Fibroblast of skin of scalp (primary cell): Measurements from ENCODE around the gene SLIT3.

Experiments
- DNase-seq: peaks from one replicate; pipeline ENCODE4 v3.0.0-alpha.2; 2013

Gene SLIT3

DNA sequence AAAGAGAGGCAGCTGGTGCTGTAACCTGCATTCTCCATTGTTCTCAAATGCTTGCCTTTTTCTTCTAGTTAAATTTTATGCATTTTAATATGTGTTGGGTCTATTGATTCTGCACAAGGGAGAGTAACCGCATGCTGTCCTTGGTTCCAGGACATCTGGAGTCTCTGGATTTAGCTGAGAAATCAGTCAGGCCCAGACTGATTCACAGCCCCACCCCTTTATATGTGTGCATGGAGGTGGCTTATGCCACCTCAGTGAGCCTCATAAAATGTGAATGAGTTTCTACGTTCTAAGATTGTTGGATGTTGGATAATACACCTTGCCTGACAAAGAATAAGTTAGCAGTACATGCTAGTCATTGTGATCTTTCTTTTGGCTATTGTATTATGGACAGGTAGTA lies 611.7 kb downstream of the SLIT3 start:
- no peak for DNase-seq

DNA sequence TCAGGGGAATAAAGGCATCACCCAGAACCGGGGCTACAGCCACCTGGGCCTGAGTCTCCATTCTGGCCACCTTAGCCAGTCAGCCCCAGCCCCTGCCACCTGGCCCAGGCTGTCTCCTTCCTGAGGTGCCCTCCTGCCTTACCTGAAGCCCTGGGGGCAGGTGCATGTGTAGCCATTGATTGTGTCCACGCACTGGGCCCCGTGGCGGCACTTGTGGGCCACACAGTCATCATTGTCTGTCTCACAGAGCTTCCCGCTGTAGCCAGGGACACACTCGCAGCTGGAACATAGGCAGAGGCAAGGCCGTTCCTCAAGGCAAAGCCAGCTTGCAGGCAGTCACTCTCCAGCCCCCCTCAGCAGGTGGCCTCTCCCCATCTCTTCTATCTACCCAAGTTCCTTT lies 614.1 kb downstream of the SLIT3 start:
- DNase-seq: no peak

DNA sequence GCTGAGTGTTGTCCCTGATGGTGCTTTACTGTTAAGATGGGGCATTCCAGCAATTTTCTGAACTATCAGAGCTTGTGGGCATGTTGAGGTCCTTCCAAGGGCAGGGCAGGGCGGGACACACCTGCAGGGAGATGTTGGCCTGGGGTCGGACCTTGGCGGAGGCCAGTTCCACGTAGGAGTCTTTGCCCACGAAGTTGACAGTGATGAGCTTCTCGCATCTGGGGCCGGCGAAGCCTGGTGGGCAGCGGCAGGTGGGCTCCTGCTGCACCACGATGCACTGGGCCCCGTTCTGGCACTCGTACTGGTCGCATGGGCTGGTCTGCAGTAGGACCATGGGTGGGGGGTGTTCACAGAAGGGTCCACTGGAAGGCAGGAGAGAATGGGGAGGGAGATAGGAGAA lies 615.4 kb downstream of the SLIT3 start:
- DNase-seq: no peak

DNA sequence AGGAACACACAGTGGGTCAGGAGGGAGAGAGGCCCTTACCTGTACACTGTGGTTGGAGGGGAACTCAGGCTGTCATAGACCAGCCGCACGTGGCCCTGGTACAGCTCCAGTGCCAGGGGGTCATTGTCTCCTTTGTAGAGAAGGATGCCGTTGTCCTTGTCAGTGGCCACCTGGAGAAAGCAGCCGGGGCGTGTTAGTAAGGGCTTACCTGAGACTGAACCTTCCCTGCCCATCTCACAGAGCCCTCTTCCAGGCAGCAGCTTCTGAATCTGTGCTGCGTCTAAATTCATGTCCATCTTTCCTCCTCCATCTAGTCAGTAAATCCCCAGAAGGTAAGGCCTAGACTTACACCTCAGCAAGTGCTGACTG lies 617.0 kb downstream of the SLIT3 start:
- no peak for DNase-seq

DNA sequence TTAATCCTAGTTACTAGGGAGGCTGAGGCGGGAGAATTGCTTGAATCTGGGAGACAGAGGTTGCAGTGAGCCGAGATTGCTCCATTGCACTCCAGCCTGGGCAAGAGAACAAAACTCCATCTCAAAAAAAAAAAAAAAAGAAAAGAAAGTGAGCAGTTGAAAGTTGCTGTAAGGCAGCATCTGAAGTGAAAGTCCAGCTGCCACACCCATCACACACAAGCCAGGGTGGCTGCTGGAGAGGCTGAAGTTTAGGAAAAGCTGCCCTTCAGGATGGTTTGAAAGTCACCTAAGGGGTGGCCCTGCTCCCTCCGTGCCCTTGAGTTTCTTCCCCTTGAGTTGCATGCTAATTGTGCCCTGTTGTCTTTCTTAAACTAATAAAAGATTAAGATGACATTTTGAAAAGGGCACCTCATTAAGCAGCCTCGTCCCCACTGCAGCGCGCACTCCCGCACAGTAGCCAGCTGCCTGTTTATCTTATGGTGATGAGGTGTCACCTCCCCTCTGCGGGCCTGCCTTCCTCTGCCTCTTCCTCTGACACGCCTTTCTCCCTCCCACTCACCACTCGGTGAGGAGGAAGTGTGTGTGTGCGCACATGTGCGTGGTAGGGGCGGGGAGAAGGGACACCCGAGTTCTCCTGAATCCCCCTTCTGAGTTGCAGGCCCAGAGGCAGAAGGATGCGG lies 617.6 kb downstream of the SLIT3 start:
- no peak for DNase-seq

DNA sequence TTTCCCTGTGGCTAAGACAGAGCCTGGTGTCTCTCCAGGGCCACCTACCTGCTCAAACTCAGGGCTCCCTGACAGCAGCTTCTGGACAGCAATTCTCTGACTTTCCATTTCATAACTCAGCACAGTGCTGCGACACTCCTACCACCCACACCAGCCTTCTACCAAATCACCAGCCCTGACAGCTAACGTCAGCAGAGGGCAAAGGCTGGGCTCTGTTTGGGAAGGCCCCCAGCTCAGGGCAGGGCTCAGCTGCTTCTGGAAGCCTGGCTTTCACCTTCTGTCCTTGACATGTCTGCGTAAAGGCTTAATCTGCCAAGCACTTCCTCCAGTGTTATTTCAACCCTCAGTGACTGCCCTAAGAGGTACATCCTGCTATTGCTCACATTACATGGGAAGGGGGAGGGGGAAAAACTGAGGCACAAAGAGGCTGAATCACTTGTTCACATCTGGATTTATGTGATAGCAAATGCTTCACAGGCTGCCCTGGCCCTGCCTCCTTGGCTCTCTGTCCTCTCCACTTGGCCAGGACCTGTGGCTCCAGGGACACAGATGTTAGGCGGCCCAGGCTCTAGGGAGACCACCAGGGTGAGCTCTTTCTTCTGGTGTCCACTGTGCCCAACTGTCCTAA lies 619.3 kb downstream of the SLIT3 start:
- peak; percentile 23 for DNase-seq

DNA sequence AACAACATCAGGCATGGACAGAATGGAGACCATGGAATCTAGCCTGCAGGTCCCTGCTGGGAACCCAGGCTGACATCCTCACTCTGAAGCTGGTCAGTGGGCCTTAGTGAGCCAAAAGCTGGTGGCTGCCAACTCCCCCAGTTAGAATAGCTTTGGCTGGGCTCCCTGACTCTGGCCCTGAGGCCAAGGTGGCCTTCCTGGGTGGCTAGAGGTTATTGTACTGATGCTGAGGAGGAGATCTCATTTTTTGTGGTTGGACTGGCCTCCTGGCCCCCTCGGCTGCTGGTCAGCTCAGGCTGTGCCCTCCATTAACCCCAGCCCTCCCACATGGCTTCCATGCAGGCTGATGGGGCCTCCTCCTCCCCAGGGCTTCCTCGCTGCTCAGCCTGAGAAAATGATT lies 620.5 kb downstream of the SLIT3 start:
- DNase-seq: no peak

DNA sequence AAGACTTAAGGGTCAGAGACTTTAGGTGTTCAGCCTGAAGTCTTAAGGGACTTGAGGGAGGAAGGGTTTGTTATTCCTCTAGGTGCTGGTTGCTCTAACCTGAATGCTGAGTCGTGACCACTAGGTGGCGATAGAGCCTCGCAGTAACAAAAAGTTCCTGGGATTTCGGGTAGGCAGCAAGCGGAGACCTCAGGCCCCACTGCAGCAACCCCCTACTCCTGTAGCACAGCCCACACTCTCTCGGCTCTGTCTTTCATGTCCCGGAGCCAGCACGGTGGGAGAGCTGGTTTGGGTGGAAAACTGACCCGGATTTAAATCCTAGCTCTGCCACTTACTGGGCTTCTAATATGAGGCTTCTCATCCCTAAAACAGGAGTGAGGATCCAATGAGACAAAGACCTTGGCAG lies 621.4 kb downstream of the SLIT3 start:
- peak; percentile 74 for DNase-seq

DNA sequence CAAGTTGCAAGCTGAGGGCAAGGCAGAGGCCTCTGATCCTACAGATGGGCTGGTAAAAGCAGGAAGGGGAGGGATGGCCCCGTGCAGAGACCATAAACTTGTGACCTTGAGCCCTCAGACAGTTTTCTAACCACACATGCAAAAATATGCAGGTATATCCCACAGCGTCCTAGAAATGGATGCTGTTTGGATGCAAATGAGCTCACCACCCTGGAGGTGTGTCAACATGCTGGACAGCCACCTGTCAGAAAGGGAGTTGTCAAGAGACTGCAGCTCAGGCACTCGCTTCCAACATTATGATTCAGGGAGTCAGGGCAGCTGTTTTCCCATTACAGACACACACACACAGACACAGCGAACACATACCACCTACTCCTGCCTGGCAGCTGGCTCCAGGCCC lies 624.4 kb downstream of the SLIT3 start:
- DNase-seq: no peak

DNA sequence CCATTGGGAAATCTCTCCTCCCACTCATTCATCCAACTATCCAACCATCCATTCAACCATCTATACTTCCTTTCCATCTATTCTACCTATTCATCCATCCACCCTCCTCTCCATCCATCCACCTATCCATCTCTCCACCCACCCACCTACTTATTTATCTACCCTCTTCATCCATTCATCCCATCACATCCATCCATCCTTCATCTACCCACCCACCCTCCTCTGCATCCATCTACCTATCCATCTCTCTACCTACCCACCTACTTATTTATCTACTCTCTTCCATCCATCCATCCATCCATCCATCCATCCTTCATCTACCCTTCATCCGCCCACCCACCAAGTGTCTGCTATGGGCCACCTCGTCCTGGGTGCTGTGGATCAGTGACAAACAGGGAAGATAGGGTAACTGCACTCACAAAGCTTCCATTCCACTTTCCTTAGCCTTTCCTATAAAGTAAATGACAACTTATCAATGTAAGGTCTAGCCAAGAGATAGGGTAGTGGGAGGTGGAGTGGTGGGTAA lies 625.0 kb downstream of the SLIT3 start:
- DNase-seq: no peak

DNA sequence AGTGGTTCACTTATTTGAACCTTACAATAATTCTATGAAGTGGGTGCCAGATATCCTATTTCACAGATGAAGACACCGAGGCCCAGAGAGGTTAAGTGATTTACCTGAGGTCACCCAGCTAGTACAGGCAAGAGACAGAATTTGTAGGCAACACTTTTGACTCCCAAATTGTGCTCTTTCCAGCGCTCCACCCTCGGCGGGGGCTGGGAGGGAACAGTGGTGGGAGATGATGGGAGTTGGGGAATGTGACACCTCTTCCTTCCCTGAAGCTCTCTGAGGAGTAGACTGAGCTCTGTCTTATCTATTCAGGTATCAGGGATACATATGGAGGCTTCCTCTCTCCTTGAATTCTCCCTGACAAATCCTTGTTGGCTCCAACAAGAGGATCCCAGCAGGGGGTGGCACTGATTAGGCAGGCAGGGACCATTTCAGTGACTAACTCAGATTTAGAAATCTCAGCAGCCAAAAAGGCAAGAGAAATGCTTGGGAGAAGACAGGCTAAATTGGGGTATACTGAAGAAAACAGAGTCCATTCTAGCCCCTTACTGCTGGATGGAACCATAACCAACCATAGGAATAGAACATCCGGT lies 626.0 kb downstream of the SLIT3 start:
- peak; percentile 31 for DNase-seq

DNA sequence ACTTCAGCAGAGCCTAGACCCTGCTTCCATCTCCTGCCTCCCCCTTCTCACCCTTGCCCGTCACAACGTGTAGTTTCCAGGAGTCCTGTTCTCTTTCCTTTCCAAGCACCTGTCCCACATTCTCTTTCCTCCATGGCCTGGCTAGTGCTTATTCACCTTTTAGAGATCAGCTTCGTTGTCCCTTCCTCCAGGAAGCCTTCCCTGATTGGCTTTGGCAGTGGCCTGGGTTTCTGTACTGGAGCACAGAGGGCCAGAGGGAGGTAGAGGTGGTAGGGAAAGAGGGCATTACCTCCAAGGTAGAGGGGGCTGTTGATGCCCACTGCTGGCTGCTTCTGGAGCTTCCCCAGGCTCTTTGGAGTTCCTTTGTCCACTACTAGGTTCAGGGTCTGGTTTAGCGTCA lies 628.1 kb downstream of the SLIT3 start:
- no peak for DNase-seq

DNA sequence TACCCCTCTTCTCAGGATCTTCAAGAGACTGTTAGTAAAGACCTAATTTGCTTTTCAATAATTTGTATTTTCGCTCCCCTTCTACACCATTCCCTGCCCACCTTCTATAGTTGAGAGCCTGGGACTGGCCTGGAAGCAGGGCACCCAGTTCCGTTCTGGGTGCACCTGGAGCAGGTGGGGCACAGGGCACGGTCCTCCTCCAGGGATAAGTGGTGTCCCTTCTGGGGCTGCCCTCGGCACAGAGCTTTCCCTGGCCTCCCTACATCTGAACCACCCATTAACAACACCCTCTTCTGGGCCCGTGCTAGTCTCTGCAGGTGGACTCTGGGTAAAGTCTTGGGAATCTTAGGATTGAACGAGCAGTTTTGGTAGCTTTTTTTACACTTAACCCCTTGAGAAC lies 628.9 kb downstream of the SLIT3 start:
- DNase-seq: no peak

DNA sequence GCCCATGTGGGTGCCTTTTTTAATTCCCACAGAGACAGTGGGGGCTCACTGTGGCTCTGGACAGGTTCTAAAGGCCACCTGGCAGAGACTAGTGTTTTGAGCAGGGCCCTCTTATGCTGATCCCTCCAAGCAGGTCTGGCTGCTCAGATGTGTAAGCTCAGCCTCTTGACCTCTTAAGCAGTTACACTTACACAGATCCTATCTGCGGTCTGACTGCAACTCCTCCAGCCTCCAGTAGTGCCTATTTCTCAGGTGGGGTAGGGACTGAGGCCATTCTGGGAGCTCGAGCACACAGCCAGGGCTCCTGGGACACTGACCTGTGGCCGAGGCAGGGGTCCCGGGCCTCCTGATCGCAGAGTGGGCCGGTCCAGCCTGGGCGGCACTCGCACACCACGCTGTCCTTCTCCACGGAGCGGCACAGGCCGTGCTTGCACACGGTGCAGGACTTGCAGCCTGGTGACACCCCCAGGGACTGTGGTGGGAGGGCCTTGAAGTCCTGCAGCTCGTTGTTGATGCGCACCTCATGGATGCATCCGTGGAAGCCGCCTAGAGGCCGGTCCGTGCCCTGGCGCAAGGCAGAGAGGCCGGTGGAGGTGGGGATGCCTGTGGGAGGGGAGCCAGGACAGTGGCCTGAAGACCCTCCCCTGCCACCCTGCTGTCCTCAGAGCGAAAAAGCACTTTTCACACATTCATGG lies 629.9 kb downstream of the SLIT3 start:
- no peak for DNase-seq

DNA sequence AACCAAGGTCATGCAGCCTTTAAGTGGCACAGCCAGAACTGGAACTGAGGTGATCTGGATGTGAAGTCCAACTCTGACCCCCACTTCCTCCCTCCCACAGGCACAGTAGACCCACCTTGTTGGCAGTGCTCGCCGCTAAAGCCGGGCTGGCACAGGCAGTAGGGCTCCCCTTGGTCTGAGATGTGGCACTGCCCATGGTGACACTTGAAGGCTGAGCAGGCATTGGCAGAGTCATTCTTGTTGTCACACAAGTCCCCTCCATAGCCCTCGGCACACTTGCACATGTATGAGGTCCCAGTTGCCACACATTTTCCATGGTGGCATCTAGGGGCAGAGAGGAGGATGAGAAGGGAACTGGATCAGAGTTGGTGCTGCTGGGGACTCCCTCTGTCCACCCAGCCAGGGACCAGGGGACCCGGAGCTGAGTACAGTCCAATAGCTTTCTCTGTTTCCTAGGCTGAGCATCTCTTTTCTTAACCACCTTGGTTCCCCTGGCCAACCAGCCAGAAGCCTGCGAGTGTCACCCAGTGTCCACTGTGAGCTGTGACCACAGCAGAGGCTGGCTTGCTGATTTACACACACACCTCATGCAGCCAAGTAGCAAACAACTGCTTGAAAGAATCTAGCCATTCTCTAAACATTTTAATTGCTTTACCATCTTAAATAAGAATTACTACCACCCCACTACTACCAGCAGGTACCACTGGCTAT lies 631.1 kb downstream of the SLIT3 start:
- DNase-seq: no peak

DNA sequence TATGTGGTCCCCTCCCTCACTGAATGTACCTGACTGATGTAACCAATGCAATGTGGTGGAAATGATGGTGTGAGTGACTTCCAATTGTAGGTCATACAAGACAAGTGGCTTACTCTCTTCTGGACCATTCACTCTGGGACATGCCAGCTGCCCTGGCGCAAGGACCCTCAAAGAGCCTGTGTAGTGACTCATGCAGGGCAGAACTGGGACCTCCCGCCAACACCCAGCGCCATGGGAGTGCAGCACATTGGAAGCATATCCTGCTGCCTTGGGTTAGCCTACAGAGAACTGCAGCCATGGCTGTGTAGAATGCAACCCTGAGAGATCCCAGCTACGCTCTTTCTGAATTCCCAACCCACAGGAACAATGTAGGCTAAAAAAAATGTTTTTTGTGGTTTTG lies 631.8 kb downstream of the SLIT3 start:
- DNase-seq: no peak

DNA sequence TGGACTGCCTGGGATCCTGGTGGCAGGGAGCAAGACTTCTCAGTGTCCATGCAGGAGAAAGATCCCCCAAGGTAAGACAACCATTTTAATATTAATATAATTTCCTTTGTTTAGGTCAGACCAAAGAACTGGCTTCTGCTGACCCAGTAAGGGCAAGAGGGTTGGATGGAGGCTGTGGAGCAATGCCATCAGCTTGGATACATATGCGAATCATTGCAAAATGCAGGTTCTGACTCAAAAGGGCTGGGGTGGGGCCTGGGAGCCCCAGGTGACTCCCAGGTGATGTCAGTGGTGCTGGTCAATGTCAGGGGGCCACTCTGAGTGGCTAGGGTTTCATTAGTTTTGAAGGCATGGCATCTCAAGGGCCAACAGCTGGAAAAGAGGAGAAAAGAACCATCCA lies 632.9 kb downstream of the SLIT3 start:
- DNase-seq: no peak

DNA sequence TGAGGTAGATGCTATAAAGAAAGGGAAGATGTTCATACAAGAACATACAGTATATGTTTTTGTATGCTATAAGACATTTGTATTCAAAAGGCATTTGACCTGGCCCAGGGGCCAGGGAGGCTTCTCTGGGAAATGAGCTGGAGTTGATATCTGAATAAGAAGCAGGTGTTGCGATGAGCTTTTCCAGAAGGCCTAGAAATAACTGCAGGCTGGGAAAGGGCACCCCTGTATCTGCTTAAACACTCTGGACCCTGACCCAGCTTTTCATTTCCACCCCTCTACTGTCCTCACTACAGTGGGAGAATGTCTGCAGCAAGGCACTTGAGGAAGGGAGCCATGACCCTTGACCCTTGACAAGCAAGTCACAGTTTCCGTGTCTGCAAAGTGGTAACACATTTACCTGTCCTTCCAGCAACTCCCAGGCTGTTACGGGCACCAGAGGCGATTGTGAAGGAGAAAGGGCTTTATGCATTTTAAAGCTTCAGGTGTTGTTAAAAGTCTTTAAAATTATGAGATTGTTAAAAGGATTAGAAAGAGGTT lies 633.6 kb downstream of the SLIT3 start:
- no peak for DNase-seq

DNA sequence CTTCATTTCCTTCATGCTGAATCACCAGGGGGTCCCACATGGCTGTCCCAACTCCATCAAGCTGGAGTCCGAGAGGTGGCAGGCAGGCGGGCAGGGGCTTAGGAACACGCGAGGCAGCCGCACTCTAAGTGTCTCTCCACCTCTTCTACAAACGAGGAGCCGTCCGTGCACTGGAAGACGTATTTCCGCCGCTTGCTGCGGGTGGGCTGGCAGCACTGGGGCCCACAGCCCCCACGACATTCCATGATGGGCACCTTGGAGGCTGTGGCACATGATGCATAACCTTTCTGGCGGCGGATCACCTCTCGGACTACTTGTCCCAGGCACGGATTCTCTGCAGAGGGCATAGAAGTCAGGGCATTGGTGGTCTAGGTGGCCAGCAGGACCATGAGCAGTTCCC lies 634.6 kb downstream of the SLIT3 start:
- DNase-seq: no peak

DNA sequence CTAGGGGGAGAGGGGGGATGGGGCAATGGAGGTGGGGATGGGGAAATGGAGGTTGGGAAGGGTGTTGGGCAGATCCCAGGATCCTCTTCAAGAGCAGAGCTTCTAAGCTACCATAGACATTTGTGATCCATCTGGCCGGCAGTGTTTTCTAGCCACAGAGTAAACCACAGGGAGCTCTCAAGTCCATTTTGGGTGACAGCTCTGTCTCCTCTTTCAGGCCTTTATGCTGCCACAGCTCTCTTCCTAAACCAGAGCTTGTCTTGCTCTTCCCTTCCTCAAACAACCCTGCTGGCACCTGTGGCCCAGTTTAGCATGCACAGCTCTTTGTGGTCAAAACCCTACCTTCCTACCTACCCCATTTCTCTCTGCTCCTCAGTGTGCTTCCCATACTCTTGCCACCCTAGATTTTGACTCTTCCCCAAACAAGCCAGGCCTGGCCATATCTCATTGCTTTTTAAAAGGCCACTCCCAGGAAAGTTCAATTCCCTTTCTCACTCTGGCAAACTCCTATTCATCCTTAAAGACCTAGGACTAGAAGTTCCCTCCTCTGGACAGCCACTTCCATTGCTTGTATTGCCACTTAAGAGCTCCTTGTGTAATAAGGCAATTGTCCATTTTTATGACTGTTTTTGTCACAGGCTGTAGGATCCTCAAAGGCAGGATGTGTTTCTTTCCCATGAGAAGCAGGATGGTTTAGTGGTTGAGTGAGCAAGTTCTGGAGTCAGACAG lies 637.5 kb downstream of the SLIT3 start:
- no peak for DNase-seq

DNA sequence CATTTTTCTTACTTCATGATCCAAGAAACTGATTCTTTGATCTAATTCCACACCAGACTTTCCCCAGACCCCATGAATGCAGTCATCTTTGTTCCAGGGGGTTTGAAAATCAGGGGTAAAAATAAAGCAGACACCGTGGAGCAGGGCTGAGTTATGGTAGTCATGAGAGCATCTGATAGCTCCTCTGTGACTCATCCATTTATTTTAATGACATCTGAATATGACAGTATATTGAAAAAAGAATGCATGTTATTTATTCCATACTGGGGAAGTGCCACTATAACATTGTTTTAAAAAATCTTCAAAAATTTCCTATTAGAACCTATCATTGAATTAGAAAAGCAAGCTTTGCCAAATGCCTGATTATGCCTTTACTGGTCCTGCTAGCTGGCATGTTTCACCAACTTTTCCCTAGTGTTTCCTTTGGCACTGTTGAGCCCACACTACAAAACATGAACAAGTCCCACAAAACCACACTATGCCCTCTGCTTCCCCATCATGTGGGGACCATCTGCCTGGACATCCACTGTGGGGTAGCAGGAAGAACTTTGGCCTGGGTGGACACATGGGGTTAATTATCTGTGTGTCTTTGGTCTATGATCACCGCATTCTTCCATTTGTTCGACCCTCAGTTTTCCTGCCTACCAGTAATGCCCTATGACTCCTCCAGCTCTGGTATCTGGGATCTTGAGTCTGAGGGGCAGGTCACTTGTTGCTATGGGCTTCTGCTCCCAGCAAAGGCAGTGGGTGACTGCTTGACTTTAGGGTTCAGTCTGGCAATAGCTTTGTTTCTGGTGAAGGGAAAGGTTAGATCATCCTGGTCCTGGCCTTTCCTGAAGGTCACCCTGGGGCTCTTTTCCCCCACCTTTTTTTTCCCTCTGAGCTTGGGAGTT lies 639.1 kb downstream of the SLIT3 start:
- peak; percentile 44 for DNase-seq
